Gastrocnemius medialis (tissue), 4 donors: Measurements from ENCODE around the gene CIDEB.

Experiments used
- CTCF ChIP-seq, 5 experiments: fragments of 450-650 bp in 3 of 5; fragments of 200-600 bp in 2 of 5; sonication (generic) in 2 of 5; IDR thresholded peaks in 4 of 5; conservative IDR thresholded peaks in 1 of 5; 1 replicate in 4 of 5; 2 replicates in 1 of 5; pipeline ENCODE4 v1.5.1; 2016 to 2019; ENCODE audit warnings: antibody characterized with exemption in 5 of 5, mild to moderate bottlenecking in 3 of 5, moderate library complexity in 3 of 5
- POLR2A ChIP-seq, 2 donors: fragments of 450-650 bp; IDR thresholded peaks; one replicate each; pipeline ENCODE4 v1.6.1; 2017; ENCODE audit warnings: antibody characterized with exemption in 2 of 2, mild to moderate bottlenecking in 2 of 2, moderate library complexity in 2 of 2

- TF ChIP-seq CTCF (IDR thresholded peaks at IDR 0.05 in 4 of 5, conservative IDR thresholded peaks at IDR 0.05 in 1 of 5) (no peak), POLR2A (IDR thresholded peaks at IDR 0.05) (no peak)
Observed at GRCh38 chr14:24355009-24355408, 47.2 kb upstream of the CIDEB start.
